RWPE1 (cell line): ENCODE data around the gene SPRED2.

ENCODE experiments used
- CTCF ChIA-PET: fragments of 350-600 bp; sonication (Branson Sonifier 250); formaldehyde crosslinking; extraction: SDS; loops from one replicate; lab custom pipeline; 2021; lab: Yijun Ruan, JAX
- POLR2A ChIA-PET: fragments of 400-600 bp; formaldehyde crosslinking; extraction: SDS; loops from one replicate; lab custom pipeline; 2020; ENCODE audit warnings: antibody characterized with exemption; ENCODE audit not compliant: low non-redundant PET; lab: Yijun Ruan, JAX
- DNase-seq: peaks from one replicate; pipeline ENCODE4 v3.0.0; 2012; ENCODE audit warnings: low spot score
- H3K27ac ChIP-seq: fragments of 450-650 bp; 2 replicates; pipeline ENCODE4 v1.5.1; 2017
- CTCF ChIP-seq: fragments of 450-650 bp; conservative IDR thresholded peaks from 2 replicates; pipeline ENCODE4 v1.5.1; 2017; ENCODE audit warnings: low read depth, mild to moderate bottlenecking

Gene SPRED2

DNA sequence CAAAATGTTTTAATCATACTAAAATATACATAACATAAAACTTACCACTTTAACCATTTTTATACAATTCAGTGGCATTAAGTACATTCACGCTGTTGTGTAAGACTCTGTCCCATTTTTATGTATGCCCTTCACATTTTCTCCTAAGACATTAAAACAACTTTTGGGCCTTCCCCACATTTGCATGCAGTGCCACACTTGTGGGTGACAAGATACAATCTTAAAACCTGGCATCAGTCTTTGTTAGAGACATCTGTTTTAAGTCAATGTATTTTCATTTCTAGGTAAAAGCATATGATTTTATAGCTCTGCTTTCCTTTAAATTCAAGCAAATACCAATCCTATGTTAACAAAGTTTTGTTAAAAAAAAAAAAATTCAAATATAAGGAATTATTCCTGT is 17.3 kb downstream of the SPRED2 start:
- DNase-seq: no peak
- POLR2A ChIA-PET: no interaction called here
- TF ChIP-seq CTCF: no peak
- no peak overlapping the region for H3K27ac ChIP-seq
- CTCF ChIA-PET: interaction anchor here (0.6 kb wide), 2 partner anchors 21 to 158 kb away, joined by 3 to 5 read pairs; no protein-coding TSS in a partner anchor

GRCh38 chr2:65413610-65414009 is 18.8 kb downstream of the SPRED2 start:
- no peak for TF ChIP-seq CTCF
- no peak for DNase-seq
- ChIA-PET CTCF (no interaction called here), POLR2A (no interaction called here)
- H3K27ac ChIP-seq: no peak overlapping the region

DNA sequence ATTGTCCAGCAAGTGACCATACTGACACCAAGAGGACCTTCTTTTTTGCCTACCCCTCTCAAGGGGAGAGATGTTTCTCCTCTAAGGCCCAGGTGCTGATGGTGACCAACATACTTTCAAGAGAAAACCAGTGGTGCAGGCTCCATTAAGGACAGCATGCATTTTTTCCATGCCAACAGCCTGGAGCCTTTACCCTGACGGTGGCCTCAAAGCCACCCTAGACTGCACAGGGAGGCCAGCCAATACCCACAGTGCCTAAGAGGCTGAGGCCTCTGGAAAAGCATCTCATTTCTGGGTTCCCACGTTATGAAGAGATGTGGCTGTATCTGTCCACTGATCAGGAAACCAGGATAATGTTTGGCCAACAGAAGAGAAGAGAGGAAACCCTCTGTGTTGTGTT is 19.3 kb downstream of the SPRED2 start:
- no peak for DNase-seq
- ChIA-PET POLR2A (no interaction called here), CTCF (no interaction called here)
- H3K27ac ChIP-seq: no peak overlapping the region
- no peak for TF ChIP-seq CTCF

- ChIA-PET POLR2A (no interaction called here), CTCF (interaction anchor here (1.0 kb wide), 1 partner anchor 44 kb away, joined by 4 read pairs; no protein-coding TSS in a partner anchor)
- H3K27ac ChIP-seq: no peak overlapping the region
- TF ChIP-seq CTCF: no peak
- DNase-seq: no peak
These were observed 21.2 kb downstream of the SPRED2 start for GRCh38 chr2:65411056-65411795.

DNA sequence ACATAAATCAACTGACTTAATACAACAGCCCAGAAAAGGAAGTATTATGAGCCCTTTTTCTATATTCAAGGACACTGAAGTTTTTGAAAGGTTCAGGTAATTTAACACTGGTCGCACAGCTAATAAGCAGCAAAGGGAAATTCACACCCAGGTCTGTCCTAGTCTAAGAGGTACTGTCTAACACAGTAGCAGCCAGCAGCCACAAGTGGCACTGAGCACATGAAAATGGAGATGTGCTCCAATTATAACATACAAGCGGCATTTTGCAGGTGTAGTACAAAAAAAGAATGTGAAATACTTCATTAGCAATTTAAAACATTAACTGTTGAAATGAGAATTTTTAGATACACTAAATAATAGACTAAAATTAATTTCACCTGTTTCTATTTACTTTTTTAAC is 23.4 kb downstream of the SPRED2 start:
- CTCF ChIA-PET: no interaction called here
- DNase-seq: no peak
- no peak overlapping the region for H3K27ac ChIP-seq
- POLR2A ChIA-PET: no interaction called here
- TF ChIP-seq CTCF: no peak

DNA sequence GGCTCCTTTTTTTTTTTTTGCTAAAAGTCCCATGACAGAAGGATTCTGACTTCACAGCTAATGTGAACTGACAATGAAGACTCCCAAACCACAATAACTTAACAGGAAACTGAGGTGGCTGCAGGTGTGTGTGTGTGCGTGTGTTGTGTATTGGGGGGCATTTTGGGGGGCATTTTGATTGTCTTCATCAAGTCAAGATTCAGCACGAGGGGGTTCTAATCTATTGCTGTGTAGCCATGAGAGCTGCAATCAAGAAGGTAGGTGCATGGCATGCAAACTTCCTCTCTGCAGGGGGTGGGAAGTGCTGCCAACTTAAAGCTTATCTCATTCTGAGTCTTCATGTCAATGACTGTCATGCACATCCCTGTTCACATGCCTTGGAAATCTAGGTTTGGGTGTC is 25.2 kb downstream of the SPRED2 start:
- no peak overlapping the region for H3K27ac ChIP-seq
- DNase-seq: no peak
- no peak for TF ChIP-seq CTCF
- ChIA-PET CTCF (interaction anchor here (0.6 kb wide), 1 partner anchor 11 kb away, joined by 3 read pairs; no protein-coding TSS in a partner anchor), POLR2A (interaction anchor here (0.6 to 0.7 kb wide), 3 partner anchors 17 to 137 kb away, joined by 3 to 10 read pairs (median 6); no protein-coding TSS in a partner anchor)
